ENCODE results near the gene CASS4.

DNA sequence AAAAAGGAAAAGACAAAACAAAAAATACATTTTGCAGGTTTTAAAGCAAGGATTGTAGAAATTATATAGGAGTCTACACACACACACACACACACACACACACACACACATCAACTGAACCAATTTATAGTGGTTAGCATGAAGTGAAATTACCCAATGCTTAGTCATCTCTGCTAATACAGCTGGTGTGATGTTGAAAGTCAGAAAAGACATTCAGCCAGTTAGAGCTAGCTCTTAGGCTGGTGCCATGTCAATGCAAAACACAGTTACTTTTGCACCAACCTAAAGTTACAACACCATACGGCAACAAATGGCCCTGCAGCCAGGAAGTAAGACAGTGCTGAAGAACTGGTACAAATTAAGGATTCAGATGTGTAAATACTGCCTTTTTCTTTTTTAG is 38.1 kb upstream of the CASS4 start:
- TF ChIP-seq, protein P1, sequence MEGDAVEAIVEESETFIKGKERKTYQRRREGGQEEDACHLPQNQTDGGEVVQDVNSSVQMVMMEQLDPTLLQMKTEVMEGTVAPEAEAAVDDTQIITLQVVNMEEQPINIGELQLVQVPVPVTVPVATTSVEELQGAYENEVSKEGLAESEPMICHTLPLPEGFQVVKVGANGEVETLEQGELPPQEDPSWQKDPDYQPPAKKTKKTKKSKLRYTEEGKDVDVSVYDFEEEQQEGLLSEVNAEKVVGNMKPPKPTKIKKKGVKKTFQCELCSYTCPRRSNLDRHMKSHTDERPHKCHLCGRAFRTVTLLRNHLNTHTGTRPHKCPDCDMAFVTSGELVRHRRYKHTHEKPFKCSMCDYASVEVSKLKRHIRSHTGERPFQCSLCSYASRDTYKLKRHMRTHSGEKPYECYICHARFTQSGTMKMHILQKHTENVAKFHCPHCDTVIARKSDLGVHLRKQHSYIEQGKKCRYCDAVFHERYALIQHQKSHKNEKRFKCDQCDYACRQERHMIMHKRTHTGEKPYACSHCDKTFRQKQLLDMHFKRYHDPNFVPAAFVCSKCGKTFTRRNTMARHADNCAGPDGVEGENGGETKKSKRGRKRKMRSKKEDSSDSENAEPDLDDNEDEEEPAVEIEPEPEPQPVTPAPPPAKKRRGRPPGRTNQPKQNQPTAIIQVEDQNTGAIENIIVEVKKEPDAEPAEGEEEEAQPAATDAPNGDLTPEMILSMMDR (IDR thresholded peaks at IDR 0.05; ENCODE audit: low read depth, low read length): no peak
- TF ChIP-seq POLR2A (IDR thresholded peaks at IDR 0.05; ENCODE audit: extremely low read depth, insufficient read length): no peak

Data from NB4 (cell line).